ENCODE results near the gene ALG1L2. TPM values are rescaled to one million over a fixed set of nuclear protein-coding genes. Genes with fewer than 3 reads are reported as not detected.
A peak's percentile ranks its signal among the peaks of the same experiment; 100 is the strongest.
"Not testable (repeated sequence)": the region's sequence is repeated elsewhere in the genome, so short reads cannot be mapped to it uniquely, and the experiment has no call there.

Gene ALG1L2
- polyA plus RNA-seq, 2 of the 4 experiments (the other 2 are of a cell fraction): not detected

GRCh38 chr3:130110386-130111169 lies 28.9 kb downstream of the ALG1L2 start:
- POLR2A ChIA-PET, CTCF ChIA-PET: not testable (repeated sequence)

GRCh38 chr3:130111185-130111864 lies 29.7 kb downstream of the ALG1L2 start:
- DNase-seq (ENCODE audit: low read depth in 1 of 2, low spot score in 1 of 2) (peak; percentile 53 to 97), ATAC-seq (peak; percentile 100), FAIRE-seq (no peak)
- Histone ChIP-seq H3K4me2 (peak overlapping the region; percentile 75), H3K4me3 (peak overlapping the region; percentile 79), H3K27ac (peak overlapping the region; percentile 89 to 98), H3K9me3 (no peaks in the 10 kb centered on the region), H3K4me1 (no peaks in the 10 kb centered on the region)
- ChIA-PET CTCF (no interaction called here), POLR2A (interaction anchor here (1.1 kb wide), 1 partner anchor 485 kb away, joined by 5 read pairs; no protein-coding TSS in a partner anchor)
- TF ChIP-seq PBX3 (IDR thresholded peaks at IDR 0.05) (no peak), CHD2 (IDR thresholded peaks at IDR 0.05; ENCODE audit: low read length, partially characterized antibody) (no peak), CEBPB (IDR thresholded peaks at IDR 0.05) (no peak), ELK1 (IDR thresholded peaks at IDR 0.05; ENCODE audit: low read depth, low read length) (no peak), TFCP2L1 (CRISPR knock-in tag; IDR thresholded peaks at IDR 0.05) (no peak), MYC (IDR thresholded peaks at IDR 0.05; ENCODE audit: borderline replicate concordance, low read length) (peak; percentile 43; the same call in 1 of the 2 replicates), HEYL (CRISPR knock-in tag; IDR thresholded peaks at IDR 0.05) (no peak), MAX (IDR thresholded peaks at IDR 0.05) (peak; percentile 30; the same call in 1 of the 2 replicates), POLR2A (IDR thresholded peaks at IDR 0.05; ENCODE audit: low read length) (peak; percentile 50), BCL3 (IDR thresholded peaks at IDR 0.05) (no peak), KDM1A (IDR thresholded peaks at IDR 0.05; ENCODE audit: low read depth) (no peak), E2F6 (IDR thresholded peaks at IDR 0.05; ENCODE audit: borderline replicate concordance, low read depth) (no peak), CHD4 (IDR thresholded peaks at IDR 0.05; ENCODE audit: borderline replicate concordance) (no peak), PHF8 (IDR thresholded peaks at IDR 0.05; ENCODE audit: borderline replicate concordance, low read depth) (peak; percentile 38; the same call in 1 of the 2 replicates), RFX5 (IDR thresholded peaks at IDR 0.05) (no peak), RNF2 (IDR thresholded peaks at IDR 0.05; ENCODE audit: borderline replicate concordance, low read depth) (no peak), CTCF (IDR thresholded peaks at IDR 0.05) (no peak), NR3C1 (IDR thresholded peaks at IDR 0.05) (no peak), HOXA7 (CRISPR knock-in tag; IDR thresholded peaks at IDR 0.05) (no peak), SREBF2 (IDR thresholded peaks at IDR 0.05) (no peak), JUN (IDR thresholded peaks at IDR 0.05) (no peak; a peak in 1 of 5 replicates), ESRRA (IDR thresholded peaks at IDR 0.05; ENCODE audit: borderline replicate concordance, low read length) (no peak), FOSB (CRISPR knock-in tag; IDR thresholded peaks at IDR 0.05) (no peak), POLR2AphosphoS2 (conservative IDR thresholded peaks at IDR 0.05; ENCODE audit: low read length) (no peak)
- no CpG with 5 or more reads among the region's 54 CpGs for WGBS (ENCODE audit: missing lambda C conversion rate)

More at GRCh38 chr3:130110386-130111169, 28.9 kb downstream of the ALG1L2 start:
- DNase-seq (ENCODE audit: low read depth in 1 of 2, low spot score in 1 of 2): peak in 1 of 2 experiments; percentile 25
- H3K4me2 ChIP-seq: peak overlapping the region; percentile 75
- H3K4me1 ChIP-seq; ATAC-seq; FAIRE-seq; H3K9me3 ChIP-seq; TF ChIP-seq FOSL2 (IDR thresholded peaks at IDR 0.05): not testable (repeated sequence)
- 16% methylated on average over 5 of the region's 19 CpGs for WGBS (ENCODE audit: missing lambda C conversion rate)
- peak overlapping the region; percentile 89 to 98 for H3K27ac ChIP-seq
- TF ChIP-seq FOSL2 (CRISPR knock-in tag; IDR thresholded peaks at IDR 0.05): peak; percentile 57
- peak overlapping the region; percentile 79 for H3K4me3 ChIP-seq
